ENCODE data around the gene CDV3. TPM values are rescaled to one million over a fixed set of nuclear protein-coding genes. Genes with fewer than 3 reads are reported as not detected.
A peak's percentile ranks its signal among the peaks of the same experiment; 100 is the strongest.
"Not testable (repeated sequence)": the region's sequence is repeated elsewhere in the genome, so short reads cannot be mapped to it uniquely, and the experiment has no call there.

CDV3 gene
- total RNA-seq, 1 donor from 2014 or later, result 166 TPM

- no peak for DNase-seq (ENCODE audit: low read depth, low spot score)
- H3K4me1 Mint-ChIP-seq, result no peaks in the 10 kb centered on the region
- TF ChIP-seq CTCF (conservative IDR thresholded peaks at IDR 0.05), result no peak
- no peak overlapping the region for H3K4me3 Mint-ChIP-seq
- no peak overlapping the region for H3K27ac Mint-ChIP-seq (ENCODE audit: unreplicated experiment)
- H3K36me3 Mint-ChIP-seq (ENCODE audit: low read depth), result no peaks in the 10 kb centered on the region
- H3K27me3 Mint-ChIP-seq (ENCODE audit: low read depth), result no peaks in the 10 kb centered on the region
- peaks cover 4% of the 10 kb centered on the region for H3K9me3 Mint-ChIP-seq
Measured at GRCh38 chr3:133532951-133533350, 40.5 kb upstream of the CDV3 start.

GRCh38 chr3:133535971-133536881, 37.3 kb upstream of the CDV3 start:
- Mint-ChIP-seq H3K36me3 (ENCODE audit: low read depth) (no peaks in the 10 kb centered on the region), H3K4me3 (no peak overlapping the region), H3K9me3 (no peaks in the 10 kb centered on the region), H3K4me1 (no peaks in the 10 kb centered on the region), H3K27me3 (ENCODE audit: low read depth) (no peaks in the 10 kb centered on the region), H3K27ac (ENCODE audit: unreplicated experiment) (no peak overlapping the region)
- TF ChIP-seq CTCF (conservative IDR thresholded peaks at IDR 0.05), result no peak
- DNase-seq (ENCODE audit: low read depth, low spot score), result no peak

- H3K27ac Mint-ChIP-seq (ENCODE audit: unreplicated experiment), result peak overlapping the region; percentile 27
- not testable (repeated sequence) for H3K36me3 Mint-ChIP-seq (ENCODE audit: low read depth); DNase-seq (ENCODE audit: low read depth, low spot score); H3K4me3 Mint-ChIP-seq; H3K9me3 Mint-ChIP-seq; H3K27me3 Mint-ChIP-seq (ENCODE audit: low read depth); H3K4me1 Mint-ChIP-seq
Measured at GRCh38 chr3:133537131-133537530, 36.4 kb upstream of the CDV3 start.

- TF ChIP-seq CTCF (conservative IDR thresholded peaks at IDR 0.05), result no peak
- no peaks in the 10 kb centered on the region for H3K36me3 Mint-ChIP-seq (ENCODE audit: low read depth)
- no peaks in the 10 kb centered on the region for H3K27me3 Mint-ChIP-seq (ENCODE audit: low read depth)
- H3K4me3 Mint-ChIP-seq, result no peak overlapping the region
- no peak for DNase-seq (ENCODE audit: low read depth, low spot score)
- H3K4me1 Mint-ChIP-seq, result no peaks in the 10 kb centered on the region
- H3K27ac Mint-ChIP-seq (ENCODE audit: unreplicated experiment), result no peak overlapping the region
- no peaks in the 10 kb centered on the region for H3K9me3 Mint-ChIP-seq
Measured at GRCh38 chr3:133538154-133538553, 35.3 kb upstream of the CDV3 start.

- H3K27ac Mint-ChIP-seq (ENCODE audit: unreplicated experiment), result no peak overlapping the region
- DNase-seq (ENCODE audit: low read depth, low spot score), result no peak
- no peaks in the 10 kb centered on the region for H3K27me3 Mint-ChIP-seq (ENCODE audit: low read depth)
- TF ChIP-seq CTCF (conservative IDR thresholded peaks at IDR 0.05), result no peak
- no peak overlapping the region for H3K4me3 Mint-ChIP-seq
- H3K36me3 Mint-ChIP-seq (ENCODE audit: low read depth), result no peaks in the 10 kb centered on the region
- no peaks in the 10 kb centered on the region for H3K9me3 Mint-ChIP-seq
- no peaks in the 10 kb centered on the region for H3K4me1 Mint-ChIP-seq
Measured at GRCh38 chr3:133540896-133541674, 32.4 kb upstream of the CDV3 start.

- Mint-ChIP-seq H3K9me3 (no peaks in the 10 kb centered on the region), H3K27me3 (ENCODE audit: low read depth) (no peaks in the 10 kb centered on the region), H3K4me3 (no peak overlapping the region), H3K27ac (ENCODE audit: unreplicated experiment) (no peak overlapping the region), H3K36me3 (ENCODE audit: low read depth) (no peaks in the 10 kb centered on the region), H3K4me1 (peaks cover 4% of the 10 kb centered on the region)
- no peak for DNase-seq (ENCODE audit: low read depth, low spot score)
- no peak for TF ChIP-seq CTCF (conservative IDR thresholded peaks at IDR 0.05)
Measured at GRCh38 chr3:133542871-133543270, 30.6 kb upstream of the CDV3 start.

- not testable (repeated sequence) for H3K36me3 Mint-ChIP-seq (ENCODE audit: low read depth); H3K27me3 Mint-ChIP-seq (ENCODE audit: low read depth)
Measured at GRCh38 chr3:133544983-133545382, 28.5 kb upstream of the CDV3 start.

More at GRCh38 chr3:133544983-133545382, 28.5 kb upstream of the CDV3 start:
- not testable (repeated sequence) for H3K4me3 Mint-ChIP-seq; H3K9me3 Mint-ChIP-seq; H3K27ac Mint-ChIP-seq (ENCODE audit: unreplicated experiment); H3K4me1 Mint-ChIP-seq; DNase-seq (ENCODE audit: low read depth, low spot score)

Measured in neural crest cell (in vitro differentiated cells).